COR-L47 (cell line): ENCODE data around the gene CHN2.

Source experiments
- DNase-seq: peaks from one replicate; lab custom pipeline; 2025; lab: John Stamatoyannopoulos, UW

The CHN2 gene

DNA sequence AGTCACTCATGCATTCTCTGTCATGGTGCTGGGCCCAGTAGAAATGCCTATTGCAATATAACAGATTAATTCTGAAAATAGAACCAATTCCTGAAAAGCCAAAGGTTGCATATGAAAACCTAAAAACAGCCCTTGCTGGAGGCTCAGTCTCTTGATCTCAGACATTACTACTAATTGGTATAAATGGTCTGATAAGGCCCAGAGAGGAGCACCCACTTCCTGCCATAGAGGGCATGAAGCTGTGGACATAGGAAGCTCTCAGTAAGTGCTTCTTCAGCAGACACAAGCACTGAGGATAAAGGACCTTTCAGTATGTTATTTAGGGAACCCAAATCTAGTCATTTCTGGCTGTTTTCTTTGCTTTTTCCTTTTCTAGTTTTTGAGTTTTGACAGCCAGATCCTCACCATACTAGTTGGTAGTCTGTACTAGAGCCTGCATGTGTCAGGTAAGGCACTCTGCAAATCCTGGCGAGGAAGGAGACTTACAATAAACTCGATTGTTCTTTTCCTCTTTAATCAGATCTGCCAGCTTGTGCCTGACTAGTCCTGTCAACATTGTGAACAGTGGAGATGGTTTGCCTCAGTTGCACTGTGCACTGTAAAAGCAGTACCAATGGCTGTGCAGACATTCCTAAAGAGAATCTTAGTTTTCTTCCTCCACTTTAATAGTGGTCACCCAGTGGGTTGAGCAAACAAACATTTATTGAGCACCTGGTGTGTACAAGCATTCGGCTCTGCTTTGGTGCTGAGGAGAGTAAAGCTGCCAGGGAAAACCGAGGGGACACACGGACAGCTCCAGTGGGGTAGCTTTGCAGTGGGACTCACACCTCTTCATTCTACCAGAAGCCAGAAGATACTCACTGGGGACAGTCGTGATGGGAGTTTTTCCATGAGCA, 140.9 kb downstream of the CHN2 start:
- no peak for DNase-seq

DNA sequence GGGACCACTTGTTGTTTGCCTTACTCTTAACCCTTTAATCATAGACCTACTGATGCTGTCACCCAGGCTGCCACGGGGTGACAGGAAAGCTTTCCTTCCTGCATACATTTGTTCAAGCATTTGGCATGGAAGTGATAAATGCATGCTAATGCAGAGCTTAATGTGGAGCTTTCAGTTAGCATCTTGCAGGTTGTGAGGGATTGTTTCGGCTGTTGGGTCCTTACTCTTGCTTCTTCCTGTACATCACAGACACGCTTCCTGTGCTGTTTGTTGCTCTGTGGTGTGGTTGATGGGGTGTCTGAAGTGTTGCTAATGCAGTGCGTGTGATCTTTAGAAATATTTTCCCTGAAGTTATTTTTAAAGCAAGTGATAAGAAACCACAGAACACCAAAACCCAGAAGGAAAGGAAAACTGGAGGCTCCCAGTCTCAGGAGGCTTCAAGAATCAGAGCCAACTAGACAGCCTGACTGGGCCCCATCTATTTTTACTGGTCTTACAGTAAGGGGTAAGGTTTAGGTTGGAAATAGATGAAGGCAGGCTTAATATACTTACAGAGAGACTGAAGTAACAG, 143.1 kb downstream of the CHN2 start:
- no peak for DNase-seq

GRCh38 chr7:29340696-29341095, 146.1 kb downstream of the CHN2 start:
- no peak for DNase-seq

DNA sequence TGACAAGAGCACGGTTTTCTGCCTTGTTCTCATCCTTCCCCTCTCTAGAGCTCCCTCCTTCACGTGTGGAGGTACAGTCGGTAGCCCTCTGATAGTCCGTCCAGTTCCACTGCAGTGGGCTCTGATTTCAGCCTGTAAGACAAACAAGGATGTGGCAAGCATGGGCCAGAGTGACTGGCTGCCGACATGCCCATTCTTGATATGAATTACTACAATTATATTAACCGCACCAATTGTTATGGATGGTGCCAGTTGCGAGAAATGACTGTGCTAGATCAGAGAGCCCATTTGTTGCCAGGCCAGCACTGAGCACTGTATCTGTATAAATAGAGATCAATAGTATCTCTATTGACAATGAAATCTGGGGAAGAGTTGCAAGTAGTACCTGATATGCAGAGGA, 146.6 kb downstream of the CHN2 start:
- DNase-seq, result no peak

DNA sequence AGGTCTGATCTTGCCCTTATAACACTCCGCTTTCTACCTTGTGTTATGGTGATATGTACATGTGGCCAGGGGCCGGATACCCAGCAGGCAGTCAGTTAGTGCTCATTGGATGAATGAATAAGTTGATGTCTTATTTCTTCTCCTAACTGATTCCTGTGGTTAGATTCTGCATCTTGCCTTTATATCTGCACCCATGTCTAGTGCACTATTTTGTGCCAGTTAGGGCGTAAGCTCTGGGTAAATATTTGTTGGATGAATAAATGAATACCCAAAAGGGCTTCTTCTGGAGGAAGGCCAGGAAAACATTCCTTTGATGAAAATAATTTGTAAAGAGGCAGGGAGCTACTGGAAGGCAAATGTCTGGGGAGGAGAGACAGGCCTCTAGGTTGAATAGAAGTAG, 148.2 kb downstream of the CHN2 start:
- no peak for DNase-seq

DNA sequence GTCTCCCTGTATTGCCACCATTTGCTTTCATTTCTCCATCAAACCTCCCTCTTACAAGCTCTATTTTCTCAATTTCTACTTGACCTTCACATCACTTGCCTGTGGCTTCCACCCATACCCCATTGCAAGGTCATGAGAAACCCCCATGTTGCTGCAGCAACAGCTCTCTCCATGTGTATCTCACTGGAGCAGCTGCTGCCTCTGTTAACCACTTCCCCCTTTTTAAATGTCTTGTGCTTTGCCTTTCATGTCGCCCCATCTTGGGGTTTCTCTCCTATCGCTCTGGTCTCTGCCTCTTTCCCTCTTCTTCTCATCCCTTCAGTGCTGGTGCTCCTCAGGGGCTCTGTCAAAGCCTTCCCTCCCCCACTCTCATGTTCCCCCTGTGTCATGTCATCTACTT, 148.8 kb downstream of the CHN2 start:
- DNase-seq, result no peak

- DNase-seq, result no peak
Measured at GRCh38 chr7:29344334-29344978, 149.9 kb downstream of the CHN2 start.

DNA sequence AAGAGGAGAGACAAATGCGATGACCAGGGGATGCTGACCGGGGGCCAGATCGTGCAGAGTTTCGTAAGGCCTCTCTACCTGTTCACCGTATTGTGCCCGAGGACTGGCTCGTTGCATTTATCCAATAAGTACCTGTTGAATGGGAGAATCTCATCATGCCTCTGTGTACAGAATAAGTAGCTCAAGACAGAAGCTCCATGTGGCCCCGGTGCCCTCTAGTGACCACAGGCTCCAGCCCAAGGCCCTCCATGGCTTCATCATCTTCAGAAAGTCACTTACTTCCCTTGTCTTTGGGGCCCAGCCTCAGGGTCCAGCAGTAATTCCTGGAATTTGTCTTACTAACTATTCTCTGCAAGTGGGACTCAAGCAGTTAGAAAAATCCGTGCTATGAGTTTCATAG, 151.0 kb downstream of the CHN2 start:
- DNase-seq, result peak; percentile 45

GRCh38 chr7:29346231-29346978, 151.8 kb downstream of the CHN2 start:
- no peak for DNase-seq

GRCh38 chr7:29349362-29349761, 154.8 kb downstream of the CHN2 start:
- DNase-seq, result no peak

- DNase-seq, result peak; percentile 67
Measured at GRCh38 chr7:29350351-29350750, 155.8 kb downstream of the CHN2 start.

GRCh38 chr7:29352041-29352440, 157.5 kb downstream of the CHN2 start:
- no peak for DNase-seq

DNA sequence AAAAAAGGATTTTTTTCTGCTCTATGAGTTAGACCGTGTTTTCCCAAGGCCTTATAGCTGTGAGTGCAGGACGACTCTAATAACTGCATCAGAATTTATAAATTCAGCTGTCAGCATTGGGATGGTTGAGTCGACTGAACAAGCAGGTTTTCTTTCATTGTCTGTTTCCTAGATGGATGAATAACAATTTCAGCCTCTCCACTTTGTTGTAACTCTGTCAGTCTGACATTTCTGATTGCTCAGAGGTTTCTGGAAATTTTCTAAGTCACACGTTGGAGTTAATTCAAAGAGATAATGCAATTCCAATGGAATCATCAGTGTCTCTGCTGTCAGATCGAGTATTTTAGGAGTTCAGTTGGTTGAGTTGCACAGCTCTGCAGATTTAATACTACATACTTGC, 159.2 kb downstream of the CHN2 start:
- DNase-seq, result no peak

DNA sequence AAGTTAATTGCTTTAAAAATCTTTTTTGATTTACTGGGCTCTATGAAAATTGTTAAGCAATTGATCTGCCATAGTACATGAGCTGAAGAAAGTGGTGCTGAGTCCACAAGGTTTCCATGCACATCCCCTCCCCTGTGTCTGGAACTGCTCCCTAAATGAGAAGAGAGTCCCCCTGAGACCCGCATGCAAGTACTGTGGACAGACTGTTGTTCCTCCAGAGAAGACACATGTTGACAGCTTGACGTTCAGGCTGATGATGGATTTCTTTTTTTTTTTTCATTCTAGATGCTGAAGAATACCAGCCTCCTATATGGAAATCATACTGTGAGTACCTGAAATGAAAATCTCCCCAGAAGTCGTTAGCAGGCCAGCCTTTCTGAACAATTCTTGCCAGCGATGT, 159.8 kb downstream of the CHN2 start:
- peak; percentile 32 for DNase-seq

DNA sequence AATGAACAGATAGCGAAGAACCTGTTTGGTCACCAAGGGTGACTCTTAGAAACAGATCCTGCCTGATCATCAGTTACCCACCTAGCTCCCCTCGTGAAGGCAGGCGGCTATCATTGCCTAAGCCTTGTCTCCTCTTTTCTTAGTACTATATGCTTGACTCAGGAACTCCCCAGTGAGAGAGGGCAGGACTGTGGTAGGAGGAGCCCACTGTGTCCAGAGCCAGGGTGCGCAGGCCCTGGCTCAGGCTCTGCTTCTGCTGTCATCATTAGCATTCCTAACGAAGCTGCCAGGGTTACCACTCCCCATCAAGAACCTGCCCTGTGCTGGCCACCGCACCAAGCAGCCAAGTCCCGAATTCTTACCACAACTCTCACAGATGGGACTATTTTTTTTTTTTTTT, 160.8 kb downstream of the CHN2 start:
- no peak for DNase-seq

DNA sequence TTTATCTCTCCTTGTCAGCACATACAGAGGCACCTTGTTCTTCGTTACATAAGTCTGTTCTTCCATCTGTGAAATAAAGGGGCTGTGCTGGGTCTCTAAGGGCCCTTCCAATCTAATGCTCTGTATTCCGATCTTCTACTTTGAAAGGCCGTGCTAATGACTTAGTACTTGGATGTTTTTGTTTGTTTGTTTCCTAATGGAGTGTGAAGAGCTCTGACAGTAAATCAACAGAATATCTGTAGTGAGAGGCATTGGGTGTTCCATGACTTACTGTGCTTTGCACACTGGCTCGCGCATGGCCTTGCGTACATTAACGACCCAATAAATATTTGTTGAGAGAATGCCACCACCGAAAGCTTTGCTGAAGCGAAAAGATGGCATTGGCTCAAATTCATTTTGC, 162.1 kb downstream of the CHN2 start:
- DNase-seq, result no peak

DNA sequence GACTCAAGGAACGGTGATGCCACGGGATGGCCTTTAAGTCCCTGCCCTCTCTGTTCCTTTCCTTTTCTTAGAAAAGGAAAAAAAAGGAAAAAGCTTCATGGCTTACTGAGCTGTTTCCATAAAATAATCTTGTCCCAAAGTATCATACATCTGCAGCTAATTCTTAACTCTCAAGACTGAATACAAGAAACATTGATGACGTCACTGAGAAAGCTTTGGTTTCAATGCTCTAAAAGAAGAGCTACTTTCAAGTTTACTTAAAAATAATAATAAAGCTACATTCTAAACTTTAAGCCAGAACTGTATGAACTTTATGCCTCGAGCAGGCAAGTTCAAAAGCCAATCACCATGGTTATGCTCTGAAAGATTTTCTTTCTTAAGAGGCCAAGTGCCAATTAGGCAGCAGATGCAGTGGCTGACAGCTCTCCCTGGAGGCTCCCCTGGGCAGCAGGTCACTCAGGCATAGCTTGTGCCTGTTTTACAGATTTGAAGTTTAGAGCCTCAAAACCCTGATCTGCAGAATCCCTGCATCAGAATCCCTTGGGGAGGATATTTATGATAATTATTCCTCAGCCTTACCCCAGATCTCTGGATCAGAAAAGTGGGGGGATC, 165.0 kb downstream of the CHN2 start:
- DNase-seq, result no peak

DNA sequence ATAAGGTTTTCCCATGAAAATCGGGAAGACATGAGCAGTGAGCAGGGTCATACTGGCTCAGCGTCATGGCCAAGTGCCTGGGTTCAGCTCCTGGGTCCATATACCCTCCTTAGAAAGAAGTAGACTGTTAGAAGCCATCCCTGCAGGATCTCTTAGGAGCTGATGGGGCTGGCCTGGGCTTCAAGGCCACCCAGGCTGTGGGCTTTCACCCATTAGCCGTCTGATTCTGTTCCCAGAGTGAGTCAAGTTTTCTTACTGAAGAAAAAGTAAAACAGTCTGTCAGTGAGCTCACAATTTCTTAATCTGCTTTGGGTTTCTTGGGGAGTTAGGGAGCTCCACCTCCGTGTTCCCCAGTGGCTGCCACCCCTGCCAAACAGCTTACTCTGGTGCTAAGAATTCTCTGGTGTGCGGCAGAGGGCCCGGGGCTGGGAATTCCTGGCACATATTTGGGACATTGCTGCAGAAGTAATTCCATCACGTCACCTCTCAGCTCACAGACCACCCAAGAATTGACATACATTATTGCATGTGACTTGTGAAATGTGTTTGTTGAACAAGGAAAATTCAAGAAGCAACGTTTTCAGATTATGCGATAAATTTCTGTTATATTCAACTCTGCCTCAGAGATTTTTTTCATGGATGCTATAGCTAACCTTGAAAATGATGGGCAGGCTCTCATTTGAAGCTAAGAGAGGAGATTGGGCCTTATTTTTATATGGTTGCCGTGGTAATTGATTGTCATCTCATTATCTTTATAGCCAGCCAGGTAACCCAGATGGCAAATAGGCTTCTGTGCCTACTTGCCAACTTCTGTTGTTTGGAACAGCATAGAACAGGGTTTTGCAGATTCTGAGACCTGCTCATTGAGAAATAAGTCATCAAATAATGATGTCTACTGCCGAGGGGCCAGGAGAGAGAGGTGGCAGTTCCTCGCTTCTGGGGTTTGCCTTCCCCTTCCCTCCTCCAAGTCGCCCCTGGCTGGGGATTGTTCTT, 166.4 kb downstream of the CHN2 start:
- DNase-seq, result peak; percentile 27

DNA sequence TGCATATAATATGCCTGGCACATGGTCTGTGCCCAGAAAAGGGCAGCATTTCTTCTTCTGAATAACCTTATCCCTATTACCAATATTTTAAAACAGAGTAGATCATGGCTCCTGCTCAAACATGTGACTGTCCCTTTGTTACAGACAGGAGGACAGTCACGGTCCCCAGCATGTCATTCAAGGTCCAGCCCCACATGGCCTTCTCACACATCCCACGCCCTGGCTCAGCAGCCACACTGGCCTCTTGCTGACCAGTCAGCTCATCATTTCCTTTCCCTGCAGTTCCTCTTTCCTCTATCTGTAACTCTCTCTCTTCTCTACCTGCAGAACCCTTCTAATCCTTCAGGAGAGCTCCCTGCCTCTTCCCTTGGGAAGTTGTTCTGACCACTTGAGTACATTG, 167.8 kb downstream of the CHN2 start:
- DNase-seq, result no peak

- DNase-seq, result no peak
Measured at GRCh38 chr7:29363636-29364425, 169.3 kb downstream of the CHN2 start.
